ENCODE results near the gene PRDM12.

DNA sequence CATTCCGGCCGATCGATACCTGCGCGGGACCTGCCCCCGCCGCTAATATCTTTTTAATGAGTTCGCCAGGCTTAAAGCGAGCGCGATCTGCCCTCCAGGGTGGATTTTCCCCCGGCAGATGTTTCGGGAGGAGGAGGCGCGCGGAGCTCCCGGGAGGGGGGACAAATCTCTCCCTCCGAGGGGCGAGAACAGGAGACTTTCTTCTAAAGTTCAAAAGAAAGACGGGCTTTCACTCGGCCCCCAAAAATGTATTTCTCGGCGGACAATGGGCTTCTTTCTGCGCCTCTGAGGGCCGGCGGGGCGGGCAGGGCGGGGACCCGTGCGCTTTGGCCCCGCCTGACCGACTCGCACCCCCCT, 4.1 kb upstream of the PRDM12 start:
- TF ChIP-seq, protein P1, sequence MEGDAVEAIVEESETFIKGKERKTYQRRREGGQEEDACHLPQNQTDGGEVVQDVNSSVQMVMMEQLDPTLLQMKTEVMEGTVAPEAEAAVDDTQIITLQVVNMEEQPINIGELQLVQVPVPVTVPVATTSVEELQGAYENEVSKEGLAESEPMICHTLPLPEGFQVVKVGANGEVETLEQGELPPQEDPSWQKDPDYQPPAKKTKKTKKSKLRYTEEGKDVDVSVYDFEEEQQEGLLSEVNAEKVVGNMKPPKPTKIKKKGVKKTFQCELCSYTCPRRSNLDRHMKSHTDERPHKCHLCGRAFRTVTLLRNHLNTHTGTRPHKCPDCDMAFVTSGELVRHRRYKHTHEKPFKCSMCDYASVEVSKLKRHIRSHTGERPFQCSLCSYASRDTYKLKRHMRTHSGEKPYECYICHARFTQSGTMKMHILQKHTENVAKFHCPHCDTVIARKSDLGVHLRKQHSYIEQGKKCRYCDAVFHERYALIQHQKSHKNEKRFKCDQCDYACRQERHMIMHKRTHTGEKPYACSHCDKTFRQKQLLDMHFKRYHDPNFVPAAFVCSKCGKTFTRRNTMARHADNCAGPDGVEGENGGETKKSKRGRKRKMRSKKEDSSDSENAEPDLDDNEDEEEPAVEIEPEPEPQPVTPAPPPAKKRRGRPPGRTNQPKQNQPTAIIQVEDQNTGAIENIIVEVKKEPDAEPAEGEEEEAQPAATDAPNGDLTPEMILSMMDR (IDR thresholded peaks at IDR 0.05) = no peak
- no peak for TF ChIP-seq POLR2A (IDR thresholded peaks at IDR 0.05)
